KOPT-K1 (cell line): ENCODE data around the gene PTH1R.
"Not testable (repeated sequence)": the region's sequence is repeated elsewhere in the genome, so short reads cannot be mapped to it uniquely, and the experiment has no call there.

Experiments used
- H3K27ac ChIP-seq: fragments of 200-600 bp; sonication (generic); 2 replicates; pipeline ENCODE4 v1.5.1; 2016; ENCODE audit warnings: antibody characterized with exemption, mild to moderate bottlenecking, low read depth, low read length; ENCODE audit not compliant: poor library complexity, severe bottlenecking
- H3K36me3 ChIP-seq: fragments of 200-600 bp; sonication (generic); 2 replicates; pipeline ENCODE4 v1.5.1; 2017; ENCODE audit warnings: antibody characterized with exemption, mild to moderate bottlenecking, low read length, moderate library complexity; ENCODE audit not compliant: insufficient read depth
- H3K9me3 ChIP-seq: fragments of 200-600 bp; sonication (generic); 2 replicates; pipeline ENCODE4 v1.5.1; 2017; ENCODE audit warnings: antibody characterized with exemption, low read length, mild to moderate bottlenecking; ENCODE audit not compliant: insufficient read depth, poor library complexity, severe bottlenecking

Gene PTH1R

DNA sequence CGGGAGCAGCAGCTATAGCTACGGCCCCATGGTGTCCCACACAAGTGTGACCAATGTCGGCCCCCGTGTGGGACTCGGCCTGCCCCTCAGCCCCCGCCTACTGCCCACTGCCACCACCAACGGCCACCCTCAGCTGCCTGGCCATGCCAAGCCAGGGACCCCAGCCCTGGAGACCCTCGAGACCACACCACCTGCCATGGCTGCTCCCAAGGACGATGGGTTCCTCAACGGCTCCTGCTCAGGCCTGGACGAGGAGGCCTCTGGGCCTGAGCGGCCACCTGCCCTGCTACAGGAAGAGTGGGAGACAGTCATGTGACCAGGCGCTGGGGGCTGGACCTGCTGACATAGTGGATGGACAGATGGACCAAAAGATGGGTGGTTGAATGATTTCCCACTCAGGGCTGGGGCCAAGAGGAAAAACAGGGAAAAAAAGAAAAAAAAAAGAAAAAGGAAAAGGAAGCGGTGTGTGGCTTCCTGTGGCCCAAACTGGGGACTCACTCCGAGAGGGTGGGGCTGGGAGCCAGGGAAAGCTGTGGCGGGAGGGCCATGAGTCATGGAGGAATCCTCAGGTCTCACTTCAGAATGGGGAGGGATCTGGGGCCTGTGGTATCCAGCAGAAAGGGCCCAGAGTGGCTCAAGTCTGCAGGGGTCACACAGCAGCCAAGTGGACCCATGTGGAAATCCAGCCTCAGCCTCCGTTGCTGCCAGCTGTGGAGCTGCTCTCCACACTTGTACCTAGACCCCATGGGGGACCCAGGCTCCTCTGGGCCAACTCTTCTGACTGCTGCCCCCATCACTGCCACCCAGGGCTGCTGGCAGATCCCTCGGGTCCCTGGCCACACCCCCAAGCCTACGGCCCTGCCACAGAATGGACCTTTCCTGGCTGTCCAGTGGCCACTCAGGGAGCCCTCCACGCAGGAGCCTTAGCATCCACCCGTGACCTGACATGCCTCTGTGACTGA, 26.1 kb downstream of the PTH1R start:
- H3K36me3 ChIP-seq = no peaks in the 10 kb centered on the region
- no peaks in the 10 kb centered on the region for H3K9me3 ChIP-seq
- H3K27ac ChIP-seq = no peak overlapping the region

DNA sequence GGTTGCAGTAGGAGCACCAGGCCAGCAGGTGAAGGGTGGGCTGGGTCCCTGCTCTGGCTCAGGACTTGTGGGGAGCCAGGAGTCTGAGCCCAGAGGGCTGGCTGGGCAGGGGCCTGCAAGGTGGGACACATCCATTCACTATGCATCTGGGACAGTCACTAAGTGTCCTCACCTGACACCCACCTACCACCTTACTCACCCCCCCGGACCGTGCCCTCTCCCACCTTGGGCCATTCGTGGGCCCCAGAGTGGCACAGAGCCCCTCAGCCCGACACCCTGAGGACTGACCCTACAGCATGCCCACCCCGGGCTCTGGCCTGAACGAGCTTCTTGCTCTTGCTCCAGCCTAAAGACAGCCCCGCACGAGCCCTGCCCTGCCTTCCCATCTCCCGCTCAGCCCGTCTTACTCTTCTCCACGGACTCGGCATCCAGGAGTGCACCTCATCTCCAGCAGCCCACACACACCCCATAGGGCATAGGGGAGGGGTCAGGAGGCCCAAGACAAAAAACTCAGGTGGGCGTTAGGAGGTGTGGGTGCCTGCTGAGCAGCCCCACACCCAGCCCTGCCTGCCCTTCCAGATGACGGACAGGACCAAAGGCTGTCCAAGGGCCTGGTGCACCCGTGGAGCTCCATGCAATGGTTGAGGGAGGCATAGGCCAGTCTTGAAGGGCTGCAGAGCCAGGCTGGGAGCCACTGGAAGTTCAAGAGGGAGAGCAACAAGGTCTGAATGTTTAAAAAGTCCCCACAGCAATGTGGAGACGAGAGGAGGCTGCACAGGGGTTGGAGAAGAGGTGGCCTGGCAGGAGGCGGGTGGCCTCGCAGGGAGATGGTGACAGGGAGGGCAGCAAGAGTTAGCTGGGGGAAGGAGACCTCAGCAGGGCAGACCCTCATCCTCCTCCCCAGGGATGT, 27.0 kb downstream of the PTH1R start:
- no peaks in the 10 kb centered on the region for H3K9me3 ChIP-seq
- H3K27ac ChIP-seq = no peak overlapping the region
- no peaks in the 10 kb centered on the region for H3K36me3 ChIP-seq

DNA sequence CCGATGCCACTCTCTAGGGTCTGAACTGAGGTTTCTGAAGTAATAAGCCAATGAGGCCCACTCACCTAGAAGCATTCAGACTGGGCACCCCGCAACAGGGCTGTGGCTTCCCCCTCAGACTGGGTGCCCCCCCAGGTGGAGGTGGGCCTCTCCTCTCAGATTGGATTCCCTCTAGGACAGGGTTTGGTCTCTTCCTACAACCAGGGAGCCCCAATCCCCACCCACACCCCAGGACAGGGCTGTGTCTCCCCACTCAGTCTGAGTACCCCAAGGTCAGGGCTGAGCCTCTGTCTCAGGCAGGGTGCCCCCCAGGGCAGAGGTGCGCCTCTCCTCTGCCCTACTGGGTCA, 27.7 kb downstream of the PTH1R start:
- Histone ChIP-seq H3K36me3 (no peaks in the 10 kb centered on the region), H3K27ac (no peak overlapping the region), H3K9me3 (no peaks in the 10 kb centered on the region)

DNA sequence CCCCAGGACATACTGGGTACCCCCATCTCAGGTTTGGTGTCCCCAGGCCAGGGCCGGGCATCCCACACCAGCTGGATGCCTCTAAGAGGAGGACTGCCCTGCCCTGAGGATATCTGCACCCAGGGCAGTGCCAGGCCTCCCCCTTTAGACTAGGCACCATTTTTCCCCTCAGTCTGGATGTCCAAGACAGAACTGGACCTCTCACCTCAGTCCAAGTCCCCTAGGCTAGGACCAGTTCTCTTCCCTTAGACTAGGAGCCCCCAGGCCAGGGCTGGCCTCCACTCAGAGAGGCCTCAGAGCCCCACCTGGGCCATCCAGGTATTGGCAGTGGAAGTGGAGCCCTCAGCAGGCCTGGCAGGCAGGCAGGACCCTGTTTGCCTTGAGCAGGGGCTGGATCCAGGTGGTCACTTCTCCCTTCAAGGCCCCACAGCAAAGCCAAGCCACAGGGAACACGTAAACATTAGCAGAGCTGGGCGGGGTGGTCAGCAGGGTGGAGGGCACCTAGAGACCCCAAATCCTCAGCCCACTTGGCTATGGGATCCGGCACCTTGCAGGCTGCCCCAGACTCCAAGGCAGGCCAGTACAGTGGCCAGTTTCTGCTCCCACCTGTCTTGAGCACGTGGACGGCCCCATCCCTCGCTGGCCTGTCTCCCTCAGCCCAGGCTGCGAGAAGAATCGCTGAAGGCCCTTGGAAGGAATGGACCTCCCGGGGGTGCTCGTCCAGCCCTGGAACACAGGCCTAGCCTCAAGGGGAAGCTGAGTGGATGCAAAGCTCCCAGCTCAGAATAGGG, 28.3 kb downstream of the PTH1R start:
- Histone ChIP-seq H3K27ac (no peak overlapping the region), H3K36me3 (no peaks in the 10 kb centered on the region)

DNA sequence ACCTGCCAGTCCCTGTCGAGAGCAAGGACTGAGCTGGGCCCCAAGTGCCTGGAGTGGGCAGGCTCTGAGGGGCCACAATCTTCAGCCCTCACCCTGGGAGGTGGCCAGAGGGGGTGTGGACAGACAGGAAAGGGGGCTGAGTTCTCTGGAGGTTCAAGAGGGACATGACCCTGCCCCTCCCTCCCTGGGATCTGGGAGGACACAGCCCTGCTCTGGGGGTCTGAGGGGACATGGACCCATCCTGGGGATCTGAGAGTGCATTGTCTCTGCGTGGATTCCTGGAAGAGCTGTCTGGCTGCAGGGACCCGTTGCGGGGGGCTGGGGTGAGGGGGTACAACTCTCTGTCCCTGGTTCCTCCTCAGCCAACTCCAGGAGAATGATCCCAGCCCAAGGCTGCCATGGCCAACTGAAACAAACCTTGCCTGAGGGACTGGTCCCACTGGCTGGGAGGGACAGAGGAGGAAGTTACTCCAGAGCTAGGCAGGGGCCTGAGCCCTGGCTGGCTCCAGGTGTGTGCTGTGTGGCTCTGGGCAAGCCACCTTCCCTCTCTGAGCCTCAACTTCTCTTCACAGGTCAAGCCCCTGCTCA, 29.0 kb downstream of the PTH1R start:
- Histone ChIP-seq H3K9me3 (no peaks in the 10 kb centered on the region), H3K36me3 (no peaks in the 10 kb centered on the region), H3K27ac (no peak overlapping the region)

More for the DNA sequence above, 28.3 kb downstream of the PTH1R start:
- H3K9me3 ChIP-seq = no peaks in the 10 kb centered on the region

DNA sequence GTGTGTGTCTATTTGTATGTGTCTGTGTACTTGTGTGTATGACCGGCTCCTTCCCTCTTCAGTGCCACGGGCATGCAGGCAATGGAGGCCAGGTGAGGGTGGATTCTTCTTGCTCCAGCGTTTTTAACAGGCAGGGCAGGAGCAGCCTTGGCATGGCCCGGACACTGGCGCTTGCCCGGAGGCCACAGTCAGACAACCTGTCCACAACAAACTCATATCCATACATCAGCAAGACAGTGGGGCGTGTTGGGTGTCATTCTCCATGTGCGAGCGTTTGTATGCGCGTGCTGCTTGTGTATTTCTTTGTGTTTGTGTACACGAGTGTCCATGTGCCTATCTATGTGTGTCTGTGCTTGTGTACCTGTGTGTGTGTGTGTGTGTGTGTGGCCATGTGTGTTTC, 29.8 kb downstream of the PTH1R start:
- Histone ChIP-seq H3K27ac (no peak overlapping the region), H3K36me3 (no peaks in the 10 kb centered on the region), H3K9me3 (no peaks in the 10 kb centered on the region)

DNA sequence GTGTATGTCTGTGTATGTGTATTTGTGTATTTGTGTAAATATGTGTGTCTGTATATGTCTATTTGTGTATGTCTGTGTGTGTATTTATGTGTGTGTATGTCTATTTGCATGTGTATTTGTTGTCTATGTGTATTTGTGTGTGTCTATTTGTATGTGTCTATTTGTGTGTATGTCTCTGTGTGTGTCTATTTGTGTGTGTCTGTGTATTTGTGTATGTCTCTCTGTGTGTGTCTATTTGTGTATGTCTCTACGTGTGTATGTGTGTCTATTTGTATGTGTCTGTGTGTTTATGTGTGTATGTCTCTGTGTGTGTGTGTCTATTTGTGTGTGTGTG, 30.4 kb downstream of the PTH1R start:
- no peak overlapping the region for H3K27ac ChIP-seq
- H3K36me3 ChIP-seq = 0 out of 2 replicates have a peak, but pooled peaks cover 3% of the 10 kb centered on the region
- H3K9me3 ChIP-seq = no peaks in the 10 kb centered on the region

DNA sequence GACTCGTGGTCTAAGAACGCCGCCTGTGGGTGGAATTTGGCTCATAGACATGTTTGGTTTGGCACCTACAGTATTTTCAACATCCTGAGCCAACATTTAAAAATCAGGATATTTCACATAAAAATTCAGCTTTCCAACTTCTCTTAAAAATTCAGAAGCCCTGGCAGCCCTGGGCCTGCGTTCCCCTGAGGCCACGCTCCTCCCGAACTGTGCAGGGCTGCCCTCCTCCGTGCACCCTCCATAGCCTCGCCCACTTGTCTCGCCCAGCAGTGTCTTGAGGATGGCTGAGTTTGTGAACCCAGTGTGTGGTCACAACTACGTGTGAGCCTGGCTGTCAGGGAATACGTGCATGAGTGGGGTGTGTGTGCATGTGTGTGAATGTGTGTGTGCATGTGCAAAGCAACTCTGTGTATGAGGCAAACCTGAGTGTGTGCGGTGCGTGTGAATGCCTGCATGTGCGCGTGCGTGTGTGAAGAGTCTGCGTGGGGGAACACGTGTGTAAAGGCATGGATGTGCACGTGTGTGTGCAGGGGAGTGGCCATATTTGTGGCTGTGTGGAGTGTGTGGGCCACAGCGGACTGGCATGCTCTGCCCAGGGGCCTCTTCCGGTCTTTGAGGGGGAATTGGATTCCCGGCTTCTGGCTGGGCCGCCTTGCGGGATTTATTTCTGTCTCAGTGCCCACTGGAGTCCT, 30.9 kb downstream of the PTH1R start:
- Histone ChIP-seq H3K27ac (no peak overlapping the region), H3K9me3 (no peaks in the 10 kb centered on the region), H3K36me3 (0 out of 2 replicates have a peak, but pooled peaks cover 3% of the 10 kb centered on the region)

DNA sequence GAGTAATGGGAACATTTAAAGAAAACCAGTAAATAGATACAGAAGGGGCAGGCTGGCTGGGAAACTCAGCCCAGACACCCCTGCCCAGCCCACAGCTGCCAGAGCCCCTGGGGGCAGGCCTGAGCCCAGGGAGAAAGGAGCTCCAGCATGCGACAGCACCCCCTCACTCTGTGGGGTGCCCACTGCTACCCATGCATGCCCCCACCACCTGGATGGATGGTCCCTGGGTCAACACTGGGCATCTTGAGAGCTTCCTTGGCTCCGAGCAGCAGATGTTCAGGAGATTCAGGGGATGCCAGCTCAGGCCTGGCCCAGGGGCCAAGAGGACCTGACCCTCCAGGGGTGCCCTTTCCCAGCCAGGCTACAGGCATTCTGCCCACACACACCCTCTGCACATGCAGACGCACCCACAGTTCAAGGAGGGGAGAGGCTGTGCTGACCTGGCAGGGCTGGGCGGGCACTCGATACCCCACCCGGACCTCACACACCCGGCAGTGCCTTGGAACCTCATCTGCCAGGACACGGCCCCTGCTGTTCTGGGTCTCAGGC, 31.5 kb downstream of the PTH1R start:
- 0 out of 2 replicates have a peak, but pooled peaks cover 6% of the 10 kb centered on the region for H3K36me3 ChIP-seq
- H3K9me3 ChIP-seq = no peaks in the 10 kb centered on the region
- H3K27ac ChIP-seq = no peak overlapping the region

DNA sequence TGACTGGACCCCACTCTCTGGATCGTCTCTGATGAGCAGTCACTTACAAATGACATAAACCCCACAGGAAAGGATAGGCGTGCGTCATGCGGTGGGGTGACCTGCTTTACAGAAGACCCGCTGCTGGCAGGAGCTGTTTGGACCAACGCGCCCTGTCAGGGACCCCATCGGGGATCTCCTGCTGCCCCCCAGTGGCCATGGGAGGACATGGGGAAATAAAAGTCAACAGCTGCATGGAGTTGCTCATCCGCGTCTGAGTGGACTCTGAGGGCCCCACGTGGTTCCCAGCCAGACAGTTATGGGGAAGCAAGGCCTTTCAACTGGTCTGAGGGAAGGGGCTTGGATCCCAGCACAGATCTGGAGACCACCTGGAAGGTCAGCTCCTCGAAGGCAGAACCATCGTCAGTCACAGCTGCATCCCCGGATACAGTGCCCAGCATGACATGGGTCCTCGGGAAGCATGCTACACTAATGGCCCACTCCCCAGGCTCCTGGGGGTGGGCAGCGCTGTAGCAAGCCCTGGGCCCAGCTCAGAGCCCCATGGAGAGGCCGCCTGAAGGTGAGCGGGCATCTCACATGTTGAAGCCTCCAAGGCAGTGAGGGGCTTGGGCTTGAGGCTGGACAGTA, 32.1 kb downstream of the PTH1R start:
- H3K27ac ChIP-seq = no peak overlapping the region
- H3K9me3 ChIP-seq = no peaks in the 10 kb centered on the region
- H3K36me3 ChIP-seq = 0 out of 2 replicates have a peak, but pooled peaks cover 9% of the 10 kb centered on the region

DNA sequence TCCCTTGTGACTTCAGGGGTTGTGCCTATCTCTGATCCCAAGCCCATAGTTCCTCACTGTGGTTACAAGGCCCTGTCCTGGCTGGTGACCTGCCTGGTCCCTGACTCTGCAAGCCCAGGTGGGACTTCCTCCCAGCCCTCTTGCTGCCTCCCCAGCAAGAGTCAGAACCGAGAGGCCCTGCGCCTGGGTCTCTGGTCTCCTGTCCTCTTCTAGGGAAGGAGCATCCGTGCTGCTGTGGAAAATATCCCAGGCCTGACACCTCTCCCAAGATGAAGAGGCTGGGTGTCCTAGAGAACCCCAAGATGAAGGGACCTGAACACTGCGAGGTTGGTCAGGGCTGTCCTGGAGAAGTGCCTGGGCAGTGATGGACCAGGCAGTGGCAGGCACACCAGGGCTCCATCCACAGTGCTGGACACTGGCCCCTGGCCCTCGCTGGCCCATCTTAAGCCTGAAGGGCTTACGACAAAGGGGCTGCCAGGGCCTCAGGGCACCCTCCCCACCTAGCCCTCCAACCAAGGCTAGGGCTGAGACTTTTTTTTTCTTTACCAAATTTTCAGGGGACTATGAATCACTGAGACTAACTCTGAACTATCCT, 32.7 kb downstream of the PTH1R start:
- Histone ChIP-seq H3K27ac (no peak overlapping the region), H3K9me3 (no peaks in the 10 kb centered on the region), H3K36me3 (peaks cover 12% of the 10 kb centered on the region; the same call in 1 of the 2 replicates)

DNA sequence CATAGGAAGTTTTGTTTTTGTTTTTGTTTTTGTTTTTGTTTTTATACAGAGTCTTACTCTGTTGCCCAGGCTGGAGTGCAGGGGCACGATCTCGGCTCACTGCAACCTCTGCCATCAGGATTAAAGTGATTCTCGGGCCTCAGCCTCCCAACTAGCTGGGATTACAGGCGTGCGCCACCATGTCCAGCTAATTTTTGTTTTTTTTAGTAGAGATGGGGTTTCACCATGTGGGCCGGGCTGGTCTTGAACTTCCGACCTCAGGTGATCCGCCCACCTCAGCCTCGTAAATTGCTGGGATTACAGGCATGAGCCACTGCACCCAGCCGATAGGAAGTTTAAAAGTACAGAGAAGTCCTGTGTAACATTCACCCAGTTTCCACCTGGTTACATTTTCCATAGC, 33.4 kb downstream of the PTH1R start:
- H3K9me3 ChIP-seq, H3K27ac ChIP-seq: not testable (repeated sequence)
- peaks cover 19% of the 10 kb centered on the region for H3K36me3 ChIP-seq

DNA sequence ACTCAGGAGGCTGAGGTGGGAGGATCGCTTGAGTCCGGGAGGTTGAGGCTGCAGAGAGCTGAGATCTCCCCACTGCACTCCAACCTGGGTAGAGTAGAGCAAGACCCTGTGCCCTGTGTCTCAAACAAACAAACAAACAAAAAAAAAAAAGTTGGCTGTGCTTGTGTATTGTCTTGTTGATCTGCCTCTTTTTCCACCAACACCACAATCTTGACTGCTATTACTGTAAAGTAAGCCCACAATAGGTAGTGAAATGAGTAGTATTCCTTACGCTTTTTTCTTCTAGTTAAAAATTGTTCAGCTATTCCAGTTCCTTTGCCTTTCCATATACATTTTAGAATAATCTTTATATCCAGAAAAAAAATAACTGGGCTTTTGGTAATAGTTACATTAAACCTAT, 35.5 kb downstream of the PTH1R start:
- H3K36me3 ChIP-seq = peaks cover 39% of the 10 kb centered on the region
- peaks cover 2% of the 10 kb centered on the region for H3K9me3 ChIP-seq
- H3K27ac ChIP-seq = no peak overlapping the region
